HL-60 (cell line): ENCODE data around the gene JAML.

Experiments used
- CTCF ChIP-seq: IDR thresholded peaks from one replicate; pipeline ENCODE4 v1.5.1; 2011; ENCODE audit warnings: low read length, control low read depth, inconsistent platforms; ENCODE audit not compliant: insufficient read depth
- POLR2AphosphoS5 ChIP-seq: IDR thresholded peaks from 2 replicates; pipeline ENCODE4 v1.6.1; 2012; ENCODE audit warnings: low read depth
- SPI1 ChIP-seq: IDR thresholded peaks from 2 replicates; pipeline ENCODE4 v1.6.1; 2012; ENCODE audit warnings: low read depth, mild to moderate bottlenecking, borderline replicate concordance

DNA sequence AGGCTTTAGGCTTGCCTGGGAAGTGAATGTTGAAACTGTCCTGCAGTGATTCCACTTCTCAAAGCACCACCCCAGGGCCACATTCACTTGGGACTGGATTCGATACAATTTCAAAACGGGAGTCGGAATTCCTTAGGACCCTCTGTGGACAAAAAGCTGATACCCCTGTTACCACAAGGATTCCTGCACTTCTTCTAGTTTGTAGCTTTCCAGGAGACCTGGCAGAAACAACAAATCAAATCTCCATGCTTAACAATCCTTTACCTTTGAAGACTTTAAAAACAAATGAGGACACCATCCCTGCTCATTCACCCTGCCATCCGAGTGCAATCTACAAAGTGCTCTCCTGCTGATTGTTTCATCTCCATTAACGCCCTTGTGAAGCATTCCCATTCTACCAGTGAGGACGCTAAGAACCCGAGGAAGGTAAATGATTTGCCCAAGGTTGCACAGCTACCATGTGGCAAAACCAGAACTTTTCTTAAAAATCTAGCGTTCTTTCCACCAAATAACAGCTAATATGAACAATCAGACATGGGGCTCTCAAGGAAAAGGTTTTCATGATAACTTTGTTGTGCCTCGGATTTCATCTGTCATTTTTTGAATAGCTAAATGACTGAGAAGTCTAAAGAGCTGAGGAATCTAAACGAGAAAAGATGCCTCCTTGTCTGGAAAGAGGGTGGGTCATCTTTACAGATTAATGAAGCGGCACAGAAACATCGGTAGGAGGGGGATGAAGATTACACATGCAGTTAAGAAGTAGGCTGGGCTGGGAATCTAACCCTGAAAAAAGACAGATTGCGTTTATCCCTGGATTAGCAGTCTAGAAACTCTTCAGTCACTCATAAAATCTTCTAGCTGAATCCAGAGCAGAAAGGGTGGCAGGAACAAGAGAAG lies 40.0 kb upstream of the JAML start:
- TF ChIP-seq CTCF (no peak), POLR2AphosphoS5 (no peak), SPI1 (no peak)
